ENCODE data around the gene GABRB3. TPM values are rescaled to one million over a fixed set of nuclear protein-coding genes. Genes with fewer than 3 reads are reported as not detected.

GABRB3 gene
- total and polyA plus RNA-seq, 2 donors (not counting 3 experiments of a cell fraction or from before 2014, with no cell fraction given): 0.03 TPM; not detected in 1

- intact Hi-C loops (cut with micrococcal nuclease) (no loop called here), dilution Hi-C loops (cut with MboI; ENCODE audit: extremely low pct_ligation_motif_present, low sequenced_read_pairs) (no loop called here)
- no TSS peak for BruUV-seq (replicated peaks)
- Histone ChIP-seq H3K27ac (ENCODE audit: insufficient read depth, low read depth, low read length) (no peak overlapping the region), H3K9me1 (replicated peaks; ENCODE audit: control insufficient read depth, extremely low read depth, insufficient read depth, low read length) (no peaks in the 10 kb centered on the region), H3K9ac (replicated peaks; ENCODE audit: extremely low read depth, insufficient read depth, low read length) (no peak overlapping the region), H3K79me2 (ENCODE audit: control insufficient read depth, insufficient read depth, low read length) (no peaks in the 10 kb centered on the region), H3K4me2 (ENCODE audit: insufficient read depth, low read length) (no peak overlapping the region), H2AFZ (ENCODE audit: low read depth, low read length) (no peak overlapping the region), H3K4me1 (ENCODE audit: control insufficient read depth, extremely low read depth, insufficient read depth, low read length) (no peaks in the 10 kb centered on the region), H3K36me3 (ENCODE audit: control insufficient read depth in 2 of 2, extremely low read depth in 1 of 2, insufficient read depth in 2 of 2, low read length in 2 of 2) (no peaks in the 10 kb centered on the region), H3K4me3 (replicated peaks in 1 of 3; ENCODE audit: insufficient read depth in 1 of 3, low read depth in 1 of 3, low read length in 3 of 3) (no peak overlapping the region), H3K9me3 (replicated peaks; ENCODE audit: control insufficient read depth, insufficient read depth, low read length) (peaks cover 10% of the 10 kb centered on the region), H3K27me3 (ENCODE audit: control insufficient read depth in 2 of 2, insufficient read depth in 2 of 2, low read length in 2 of 2) (no peaks in the 10 kb centered on the region), H4K20me1 (replicated peaks; ENCODE audit: control insufficient read depth, extremely low read depth, insufficient read depth, low read length) (no peaks in the 10 kb centered on the region)
- POLR2A ChIA-PET: no interaction called here
- CTCF ChIA-PET: no interaction called here
- TF ChIP-seq JUN (IDR thresholded peaks at IDR 0.05; ENCODE audit: borderline replicate concordance, insufficient read depth, insufficient read length, low read depth): no peak
- TF ChIP-seq FOS (IDR thresholded peaks at IDR 0.05; ENCODE audit: borderline replicate concordance, insufficient read depth, low read length): no peak
- no peak for TF ChIP-seq MAX (IDR thresholded peaks at IDR 0.05; ENCODE audit: insufficient read depth, insufficient read length)
- no peak for TF ChIP-seq POLR2A (IDR thresholded peaks at IDR 0.05; ENCODE audit: low read depth, low read length)
- TF ChIP-seq MYC (IDR thresholded peaks at IDR 0.05; ENCODE audit: low read depth, low read length): no peak
- no peak for TF ChIP-seq EZH2 (IDR thresholded peaks at IDR 0.05; ENCODE audit: borderline replicate concordance, low read depth, low read length, severe bottlenecking)
- TF ChIP-seq POLR2AphosphoS5 (IDR thresholded peaks at IDR 0.05; ENCODE audit: insufficient read depth, low read depth, low read length): no peak
- no peak for TF ChIP-seq GATA2 (IDR thresholded peaks at IDR 0.05; ENCODE audit: insufficient read depth, insufficient read length, low read depth, low read length)
- no peak for TF ChIP-seq CTCF (IDR thresholded peaks at IDR 0.05; ENCODE audit: extremely low read depth in 1 of 2, insufficient read depth in 1 of 2, low read depth in 1 of 2, low read length in 2 of 2)
- no peak for DNase-seq (ENCODE audit: low read depth, low spot score)
- no peak for FAIRE-seq
Observed at GRCh38 chr15:26565542-26565941, 207.3 kb downstream of the GABRB3 start.

Measured in endothelial cell of umbilical vein (primary cell).